GM12801 (cell line): ENCODE results near the gene SLC25A19.

Source experiments
- TF ChIP-seq, protein P1 (sequence below): IDR thresholded peaks from one replicate; pipeline ENCODE4 v1.5.1; 2011; ENCODE audit warnings: control low read depth; ENCODE audit not compliant: insufficient read length; ENCODE audit errors: extremely low read depth

The SLC25A19 gene

DNA sequence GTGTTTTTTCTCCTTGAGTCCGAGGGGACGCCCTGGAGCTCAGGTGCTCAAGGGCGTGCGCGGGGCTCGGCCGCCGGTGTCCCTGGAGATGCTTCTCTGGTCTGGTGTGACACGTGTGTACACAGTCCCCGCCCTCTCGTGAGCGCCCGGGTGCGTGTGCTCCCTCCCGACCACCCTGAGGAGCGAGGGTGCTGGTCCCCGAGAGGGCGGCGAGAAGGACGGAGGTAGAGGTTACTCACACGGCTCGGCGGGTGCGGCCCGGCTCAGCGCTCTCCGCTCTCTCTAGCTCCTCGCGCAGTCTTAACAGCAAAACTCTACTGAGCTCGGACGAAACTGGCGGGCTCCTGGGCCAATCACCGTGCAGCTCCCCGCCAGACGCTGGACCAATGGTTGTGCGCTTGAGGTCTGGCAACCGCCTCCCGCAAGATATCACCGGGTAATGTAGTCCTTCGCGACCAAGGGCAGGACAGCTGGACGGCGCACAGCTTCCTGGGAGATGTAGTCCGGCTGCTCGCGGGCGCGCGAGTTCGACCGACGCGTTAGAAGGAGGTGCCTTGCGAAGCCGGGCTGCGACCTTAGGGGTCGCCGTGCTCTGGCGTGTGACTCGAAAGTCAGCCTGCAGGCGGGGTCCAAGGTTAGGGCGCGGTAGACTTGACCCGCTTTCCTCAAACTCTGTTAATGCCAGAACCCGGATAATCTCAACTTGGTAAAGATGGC lies at the start of gene SLC25A19:
Gene SLC25A19 (minus strand): TSS at position 319 of the 717 bp plus-strand sequence. CDS start 2,669 bp downstream, outside the sequence.
- TF ChIP-seq, protein P1, sequence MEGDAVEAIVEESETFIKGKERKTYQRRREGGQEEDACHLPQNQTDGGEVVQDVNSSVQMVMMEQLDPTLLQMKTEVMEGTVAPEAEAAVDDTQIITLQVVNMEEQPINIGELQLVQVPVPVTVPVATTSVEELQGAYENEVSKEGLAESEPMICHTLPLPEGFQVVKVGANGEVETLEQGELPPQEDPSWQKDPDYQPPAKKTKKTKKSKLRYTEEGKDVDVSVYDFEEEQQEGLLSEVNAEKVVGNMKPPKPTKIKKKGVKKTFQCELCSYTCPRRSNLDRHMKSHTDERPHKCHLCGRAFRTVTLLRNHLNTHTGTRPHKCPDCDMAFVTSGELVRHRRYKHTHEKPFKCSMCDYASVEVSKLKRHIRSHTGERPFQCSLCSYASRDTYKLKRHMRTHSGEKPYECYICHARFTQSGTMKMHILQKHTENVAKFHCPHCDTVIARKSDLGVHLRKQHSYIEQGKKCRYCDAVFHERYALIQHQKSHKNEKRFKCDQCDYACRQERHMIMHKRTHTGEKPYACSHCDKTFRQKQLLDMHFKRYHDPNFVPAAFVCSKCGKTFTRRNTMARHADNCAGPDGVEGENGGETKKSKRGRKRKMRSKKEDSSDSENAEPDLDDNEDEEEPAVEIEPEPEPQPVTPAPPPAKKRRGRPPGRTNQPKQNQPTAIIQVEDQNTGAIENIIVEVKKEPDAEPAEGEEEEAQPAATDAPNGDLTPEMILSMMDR, result no peak

DNA sequence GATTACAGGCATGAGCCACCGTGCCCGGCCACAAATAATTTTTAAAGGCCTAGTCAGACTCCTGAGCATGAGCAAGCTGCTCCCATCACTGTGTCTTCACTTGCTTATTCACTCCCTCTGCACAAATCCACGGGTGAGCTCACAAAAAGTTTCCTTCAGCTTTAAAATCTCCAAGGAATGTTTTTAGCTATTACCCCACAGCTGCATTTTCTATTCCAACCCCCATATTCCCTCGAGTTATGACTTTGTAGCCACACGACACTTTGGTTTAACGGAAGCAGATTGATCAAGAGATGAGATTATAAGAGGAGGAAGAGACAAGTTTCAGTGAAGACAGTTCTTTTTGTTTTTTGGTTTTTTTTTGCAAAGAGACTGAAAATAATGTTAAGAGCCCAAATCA lies 49.1 kb upstream of the SLC25A19 start:
- TF ChIP-seq, protein P1, result no peak

DNA sequence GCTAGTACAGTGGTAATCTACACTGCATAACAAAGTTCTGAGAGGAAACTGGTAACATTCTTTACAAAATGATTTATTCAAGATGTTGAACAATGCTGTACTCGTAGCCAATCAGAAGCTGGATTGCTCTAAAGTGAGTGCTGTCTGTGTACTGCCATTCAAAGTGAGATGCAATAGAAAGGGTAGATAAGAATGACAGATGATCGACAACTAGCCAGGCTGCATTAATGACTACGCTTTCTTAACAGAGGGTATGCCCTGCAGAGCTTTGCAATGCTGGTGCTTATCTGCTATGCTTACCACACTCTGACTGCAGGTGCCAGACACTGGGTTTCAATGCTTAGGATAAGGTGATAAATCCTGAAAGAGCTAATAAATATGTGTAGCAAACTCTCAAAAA lies 46.1 kb upstream of the SLC25A19 start:
- TF ChIP-seq, protein P1, result no peak

DNA sequence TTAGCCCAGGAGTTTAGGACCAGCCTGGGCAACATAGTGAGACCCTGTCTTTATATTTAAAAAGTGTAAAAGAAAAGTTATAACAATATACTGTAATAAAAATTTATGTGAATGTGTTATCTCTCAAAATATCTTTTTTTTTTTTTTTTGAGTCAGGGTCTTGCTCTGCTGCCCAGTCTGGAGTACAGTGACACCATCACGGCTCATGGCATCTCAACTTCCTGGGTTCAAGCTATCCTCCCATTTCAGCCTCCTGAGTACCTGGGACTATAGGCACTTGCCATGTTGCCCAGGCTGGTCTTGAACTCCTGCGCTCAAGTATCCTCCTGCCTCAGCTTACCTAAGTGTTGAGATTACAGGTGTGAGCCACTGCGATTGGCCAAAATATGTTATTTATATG lies 45.5 kb upstream of the SLC25A19 start:
- TF ChIP-seq, protein P1, result no peak

DNA sequence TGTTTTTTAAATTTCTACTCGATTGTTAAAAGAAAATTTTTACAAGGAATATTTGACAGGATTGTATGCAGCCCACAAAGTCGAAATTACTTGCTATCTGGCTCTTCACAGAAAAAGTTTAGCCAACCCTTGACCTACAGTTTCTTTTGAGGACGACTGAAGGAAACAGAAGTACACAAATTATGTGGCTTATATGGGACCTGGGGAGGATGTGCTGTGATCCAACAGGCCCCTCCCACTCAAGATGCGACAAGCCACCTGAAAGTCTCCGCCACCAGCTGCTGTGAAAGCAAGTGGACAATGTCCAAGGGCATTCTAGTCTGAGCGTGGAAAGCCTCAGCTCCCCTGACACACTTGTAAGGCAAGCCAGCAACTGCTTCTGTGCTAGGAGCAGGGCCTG lies 42.4 kb upstream of the SLC25A19 start:
- TF ChIP-seq, protein P1, result no peak

DNA sequence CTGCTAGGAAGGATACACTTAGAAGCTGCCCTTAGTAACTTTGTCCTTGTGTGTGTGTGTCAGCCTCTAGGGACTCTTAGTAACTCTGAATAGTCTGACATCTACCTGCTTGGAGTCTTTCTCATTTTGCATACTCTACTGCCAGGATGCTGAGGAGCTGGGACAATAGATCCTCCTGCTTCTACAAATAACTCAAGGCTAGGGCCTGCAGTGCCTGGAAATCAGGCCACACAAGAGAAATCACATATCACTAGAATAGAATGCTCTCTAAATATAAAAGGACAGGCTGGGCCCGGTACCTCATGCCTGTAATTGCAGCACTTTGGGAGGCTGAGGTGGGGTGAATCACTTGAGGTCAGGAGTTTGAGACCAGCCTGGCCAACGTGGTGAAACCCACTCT lies 38.5 kb upstream of the SLC25A19 start:
- TF ChIP-seq, protein P1, result no peak

DNA sequence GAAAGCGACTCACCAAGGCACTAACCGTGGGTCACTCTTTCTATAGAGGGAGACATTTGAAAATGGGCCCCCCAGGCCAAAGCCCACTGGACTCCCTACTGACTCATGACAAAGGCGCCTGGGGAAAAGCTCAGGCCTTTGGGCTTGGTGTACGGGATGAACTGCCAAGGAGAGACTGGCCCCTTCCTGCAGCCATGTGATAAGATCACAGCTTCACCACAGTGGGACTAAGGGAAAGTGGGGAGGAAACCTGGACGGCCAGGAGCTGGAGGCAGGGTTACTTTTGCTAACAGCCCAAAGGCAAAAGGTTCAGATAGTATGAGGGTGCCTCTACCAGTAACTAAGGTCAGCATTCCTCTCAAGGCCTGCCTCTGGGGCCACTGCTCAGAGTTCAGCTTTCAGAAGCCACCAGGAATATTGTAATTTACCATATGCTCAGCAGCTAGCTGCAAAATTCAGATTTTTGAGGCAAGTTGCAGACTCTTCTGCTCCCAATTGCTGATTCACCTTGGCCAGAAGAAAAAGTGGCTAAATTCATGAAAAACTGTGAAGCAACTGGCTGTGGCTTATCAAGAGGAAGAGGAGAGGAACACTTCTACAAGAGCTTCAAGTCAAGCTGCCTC lies 37.1 kb upstream of the SLC25A19 start:
- TF ChIP-seq, protein P1, result no peak
